Effector memory CD8-positive, alpha-beta T cell (primary cell): ENCODE data around the gene PCNX3.
A peak's percentile ranks its signal among the peaks of the same experiment; 100 is the strongest.

Experiments
- ATAC-seq: fragments of 150-1000 bp; cut with Tn5 transposase; replicated peaks from 2 replicates; pipeline ENCODE4 v1.10.0; 2021; ENCODE audit warnings: mild to moderate bottlenecking, moderate library complexity
- DNase-seq, 3 experiments: peaks; one replicate each; pipeline ENCODE4 v3.0.0; 2021
- H3K27ac Mint-ChIP-seq, 2 donors: one replicate each; pipeline ENCODE4 v1.8.0; 2022; ENCODE audit warnings: mild to moderate bottlenecking in 2 of 2, mixed read lengths in 2 of 2, moderate library complexity in 2 of 2
- H3K27me3 Mint-ChIP-seq, 2 donors: one replicate each; pipeline ENCODE4 v1.8.0; 2022; ENCODE audit warnings: mixed read lengths in 2 of 2
- H3K36me3 Mint-ChIP-seq: one replicate; pipeline ENCODE4 v1.8.0; 2022; ENCODE audit warnings: mild to moderate bottlenecking, moderate library complexity, mixed read lengths; ENCODE audit not compliant: insufficient read depth
- H3K4me1 Mint-ChIP-seq, 2 donors: one replicate each; pipeline ENCODE4 v1.8.0; 2022; ENCODE audit warnings: low read depth in 2 of 2, mixed read lengths in 2 of 2
- H3K4me3 Mint-ChIP-seq, 2 donors: one replicate each; pipeline ENCODE4 v1.8.0; 2022; ENCODE audit warnings: mild to moderate bottlenecking in 2 of 2, mixed read lengths in 2 of 2, moderate library complexity in 2 of 2
- H3K9me3 Mint-ChIP-seq, 2 donors: one replicate each; pipeline ENCODE4 v1.8.0; 2022; ENCODE audit warnings: mixed read lengths in 2 of 2

The PCNX3 gene

DNA sequence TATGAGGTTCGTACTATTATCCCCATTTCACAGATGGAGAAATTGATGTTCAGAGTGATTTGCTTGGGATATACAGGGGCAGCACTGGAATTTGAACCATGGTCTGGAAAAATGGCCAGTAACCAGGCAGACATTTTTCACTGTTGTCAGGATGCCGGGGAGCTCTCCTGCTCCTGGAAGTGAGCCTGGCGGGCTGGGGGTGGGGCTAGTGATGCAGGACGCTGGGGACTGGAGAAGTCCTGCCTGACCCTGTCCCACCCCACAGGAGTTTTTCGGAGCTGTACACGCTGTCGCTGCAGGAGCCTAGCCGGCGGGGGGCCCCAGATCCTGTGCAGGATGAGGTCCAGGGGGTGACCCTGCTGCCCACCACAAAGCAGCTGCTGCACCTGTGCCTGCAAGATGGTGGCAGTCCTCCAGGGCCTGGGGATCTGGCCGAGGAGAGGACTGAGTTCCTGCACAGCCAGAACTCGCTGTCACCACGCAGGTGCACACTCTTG is 33.5 kb downstream of the PCNX3 start:
- Mint-ChIP-seq H3K27me3 (no peaks in the 10 kb centered on the region), H3K4me1 (peaks cover 34 to 39% of the 10 kb centered on the region in 2 donors), H3K36me3 (peaks cover 88% of the 10 kb centered on the region), H3K27ac (peak overlapping the region in 1 of 2 donors; percentile 65), H3K4me3 (no peak overlapping the region), H3K9me3 (no peaks in the 10 kb centered on the region)
- DNase-seq (no peak), ATAC-seq (no peak)

DNA sequence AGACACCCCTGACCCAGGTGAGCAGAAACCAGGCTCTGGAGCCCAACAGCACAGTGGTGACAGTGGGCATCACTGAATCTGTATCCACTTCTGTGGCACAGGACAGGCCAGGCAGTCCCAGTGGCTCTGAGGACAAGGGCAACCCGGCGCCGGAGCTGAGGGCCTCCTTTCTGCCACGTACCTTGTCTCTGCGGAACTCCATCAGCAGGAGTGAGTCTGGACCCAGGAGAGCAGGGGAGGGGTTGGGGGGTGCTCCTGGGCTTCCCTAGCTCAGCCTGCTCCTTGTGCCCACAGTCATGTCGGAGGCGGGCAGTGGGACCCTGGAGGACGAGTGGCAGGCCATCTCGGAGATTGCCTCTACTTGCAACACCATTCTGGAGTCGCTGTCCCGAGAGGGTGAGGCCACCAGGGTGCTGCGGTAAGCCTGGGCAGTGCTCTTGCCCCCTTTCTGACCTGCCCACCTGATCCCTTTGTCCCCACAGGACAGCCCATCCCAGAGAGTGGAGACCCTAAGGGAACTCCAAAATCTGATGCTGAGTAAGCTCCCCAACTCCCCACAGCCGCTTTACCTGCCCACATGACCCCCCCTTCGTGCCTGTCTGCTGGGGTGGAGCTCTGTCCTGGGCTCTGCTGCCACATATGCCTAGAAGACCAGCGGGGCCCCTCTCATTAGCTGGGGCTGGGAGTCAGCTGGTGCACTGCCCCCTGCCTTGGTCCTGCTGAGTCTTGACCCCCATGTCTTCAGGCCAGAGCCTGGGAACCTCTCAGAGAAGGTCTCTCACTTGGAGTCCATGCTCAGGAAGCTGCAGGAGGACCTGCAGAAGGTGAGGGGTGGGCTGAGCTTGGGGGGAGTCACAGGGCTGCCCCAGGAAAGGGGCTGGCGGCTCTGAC is 34.3 kb downstream of the PCNX3 start:
- Mint-ChIP-seq H3K27me3 (no peaks in the 10 kb centered on the region), H3K9me3 (no peaks in the 10 kb centered on the region), H3K36me3 (peaks cover 88% of the 10 kb centered on the region), H3K4me3 (peak overlapping the region in 1 of 2 donors; percentile 27), H3K4me1 (peaks cover 34 to 35% of the 10 kb centered on the region in 2 donors), H3K27ac (peak overlapping the region; percentile 96 to 97)
- ATAC-seq: no peak
- no peak for DNase-seq

GRCh38 chr11:65650547-65651338 is 35.2 kb downstream of the PCNX3 start:
- no peak for ATAC-seq
- no peaks in the 10 kb centered on the region for H3K9me3 Mint-ChIP-seq
- peaks cover 88% of the 10 kb centered on the region for H3K36me3 Mint-ChIP-seq
- DNase-seq: no peak
- H3K27ac Mint-ChIP-seq: peak overlapping the region; percentile 96 to 97
- H3K4me3 Mint-ChIP-seq: peak overlapping the region in 1 of 2 donors; percentile 27
- no peaks in the 10 kb centered on the region for H3K27me3 Mint-ChIP-seq
- H3K4me1 Mint-ChIP-seq: peaks cover 38% of the 10 kb centered on the region in 2 donors

- no peak for ATAC-seq
- peak overlapping the region; percentile 96 to 97 for H3K27ac Mint-ChIP-seq
- H3K9me3 Mint-ChIP-seq: no peaks in the 10 kb centered on the region
- peak overlapping the region; percentile 74 to 77 for H3K4me3 Mint-ChIP-seq
- peaks cover 88% of the 10 kb centered on the region for H3K36me3 Mint-ChIP-seq
- H3K27me3 Mint-ChIP-seq: no peaks in the 10 kb centered on the region
- peaks cover 39 to 40% of the 10 kb centered on the region in 2 donors for H3K4me1 Mint-ChIP-seq
- DNase-seq: no peak
These were observed 35.7 kb downstream of the PCNX3 start for GRCh38 chr11:65651339-65651588.

DNA sequence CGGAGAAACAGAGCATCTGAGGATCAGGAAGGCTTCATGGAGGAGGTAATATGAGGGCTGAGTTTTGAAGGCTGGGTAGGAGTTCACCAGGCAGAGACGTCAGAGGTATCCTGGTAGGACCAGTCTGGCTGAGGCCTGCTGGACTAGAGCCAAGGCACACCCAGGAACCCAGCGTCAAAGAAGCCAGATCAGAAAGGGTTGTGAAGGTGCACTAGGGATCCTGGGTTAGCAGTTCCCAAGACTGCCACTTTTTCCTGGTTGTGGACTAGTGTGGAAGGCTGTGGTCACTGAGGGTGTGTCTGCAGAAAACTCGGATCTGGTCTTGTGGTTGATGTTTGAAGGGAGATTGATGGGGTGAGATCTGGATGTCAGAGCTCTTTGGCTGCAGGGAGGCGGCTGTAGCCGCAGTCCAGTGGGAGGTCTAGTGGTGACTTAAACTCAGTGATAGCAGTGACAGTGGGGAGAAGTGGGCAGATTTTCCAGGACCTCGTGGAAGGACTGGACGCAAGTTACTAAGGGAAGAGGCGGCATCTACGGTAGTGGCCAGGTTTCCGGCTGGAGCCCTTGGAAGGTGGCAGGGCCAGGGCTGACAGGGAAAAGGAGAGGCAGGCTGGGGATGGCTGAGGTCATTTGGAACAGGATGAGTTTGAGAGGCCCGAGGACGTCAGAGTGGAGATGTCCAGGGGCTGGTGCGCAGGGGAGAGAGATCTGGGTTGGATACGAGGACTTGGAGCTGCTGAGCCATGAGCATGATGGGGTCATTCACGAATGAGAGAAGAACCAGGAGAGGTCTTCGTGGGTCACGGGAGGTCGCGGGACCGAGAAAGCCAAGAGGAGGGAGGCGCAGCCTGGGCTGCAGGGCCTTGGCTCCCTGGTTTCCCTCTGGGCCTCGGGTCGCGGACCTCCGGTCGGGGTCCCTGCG is 36.3 kb downstream of the PCNX3 start:
- Mint-ChIP-seq H3K4me1 (peaks cover 42 to 44% of the 10 kb centered on the region in 2 donors), H3K27ac (peak overlapping the region; percentile 96 to 97), H3K9me3 (no peaks in the 10 kb centered on the region), H3K4me3 (peak overlapping the region; percentile 74 to 77), H3K36me3 (peaks cover 93% of the 10 kb centered on the region), H3K27me3 (no peaks in the 10 kb centered on the region)
- ATAC-seq (no peak), DNase-seq (no peak)

- peaks cover 98% of the 10 kb centered on the region for H3K36me3 Mint-ChIP-seq
- H3K27me3 Mint-ChIP-seq: no peaks in the 10 kb centered on the region
- ATAC-seq (peak; percentile 81), DNase-seq (peak; percentile 93 to 97 (median 96))
- H3K4me3 Mint-ChIP-seq: peak overlapping the region; percentile 74 to 77
- H3K9me3 Mint-ChIP-seq: no peaks in the 10 kb centered on the region
- peak overlapping the region; percentile 96 to 97 for H3K27ac Mint-ChIP-seq
- H3K4me1 Mint-ChIP-seq: peaks cover 46 to 49% of the 10 kb centered on the region in 2 donors
These were observed 37.1 kb downstream of the PCNX3 start for GRCh38 chr11:65652511-65653228.

- Mint-ChIP-seq H3K9me3 (no peaks in the 10 kb centered on the region), H3K4me3 (peak overlapping the region; percentile 74 to 77), H3K27ac (peak overlapping the region; percentile 96 to 97), H3K36me3 (peaks cover 98% of the 10 kb centered on the region), H3K27me3 (no peaks in the 10 kb centered on the region), H3K4me1 (peaks cover 43 to 50% of the 10 kb centered on the region in 2 donors)
- ATAC-seq: no peak
- no peak for DNase-seq
These were observed 38.0 kb downstream of the PCNX3 start for GRCh38 chr11:65653229-65654225.

- Mint-ChIP-seq H3K27me3 (no peaks in the 10 kb centered on the region), H3K9me3 (no peaks in the 10 kb centered on the region), H3K4me3 (peak overlapping the region; percentile 10 to 33), H3K36me3 (peaks cover 98% of the 10 kb centered on the region), H3K4me1 (peaks cover 52 to 57% of the 10 kb centered on the region in 2 donors), H3K27ac (peak overlapping the region; percentile 96 to 97)
- DNase-seq (peak in 1 of 3 experiments; percentile 7), ATAC-seq (no peak)
These were observed 39.1 kb downstream of the PCNX3 start for GRCh38 chr11:65654375-65655349.

DNA sequence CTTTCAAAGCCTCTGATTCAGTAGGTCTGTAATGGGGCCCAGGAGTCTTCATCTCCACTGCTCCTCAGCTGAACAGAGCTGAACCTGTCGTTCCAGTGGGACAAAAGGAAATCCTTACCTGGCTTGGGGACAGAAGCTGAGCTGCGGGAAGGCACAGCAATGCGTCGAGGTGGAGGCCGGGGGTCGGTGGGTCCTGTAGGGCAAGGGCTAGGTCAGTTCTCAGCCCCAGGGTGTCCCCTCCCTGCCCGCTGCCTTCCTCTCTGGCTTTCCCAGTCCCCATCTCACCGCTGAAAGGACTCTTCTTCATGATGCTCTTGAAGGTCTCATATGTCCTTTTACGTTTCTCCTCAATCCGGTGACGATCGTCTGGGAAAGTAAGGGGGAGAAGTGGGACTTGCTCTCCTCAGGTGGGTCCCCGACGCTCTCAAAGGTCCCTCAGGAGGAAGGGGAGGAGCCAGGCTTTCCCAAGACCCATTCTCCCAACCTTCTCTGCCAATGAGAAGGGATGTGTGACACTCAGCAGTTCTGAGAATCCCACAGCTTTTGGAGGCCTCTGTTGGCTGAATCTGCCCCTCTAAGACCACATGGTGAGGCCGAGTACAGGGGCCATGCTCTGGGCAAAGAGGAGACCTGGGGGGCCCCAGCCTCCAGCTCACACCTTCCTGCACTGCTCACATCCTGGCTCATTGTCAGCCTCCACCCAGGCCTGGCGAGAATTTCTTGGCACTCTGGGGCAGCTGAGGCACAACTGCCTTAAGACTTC is 40.2 kb downstream of the PCNX3 start:
- H3K4me3 Mint-ChIP-seq: peak overlapping the region in 1 of 2 donors; percentile 6
- DNase-seq: peak in 1 of 3 experiments; percentile 10
- no peaks in the 10 kb centered on the region for H3K27me3 Mint-ChIP-seq
- no peak for ATAC-seq
- H3K36me3 Mint-ChIP-seq: peaks cover 100% of the 10 kb centered on the region
- peaks cover 58 to 61% of the 10 kb centered on the region in 2 donors for H3K4me1 Mint-ChIP-seq
- no peaks in the 10 kb centered on the region for H3K9me3 Mint-ChIP-seq
- peak overlapping the region; percentile 73 to 97 for H3K27ac Mint-ChIP-seq

GRCh38 chr11:65657426-65657825 is 41.9 kb downstream of the PCNX3 start:
- Mint-ChIP-seq H3K27me3 (no peaks in the 10 kb centered on the region), H3K36me3 (peaks cover 99% of the 10 kb centered on the region), H3K27ac (peak overlapping the region; percentile 8 to 81), H3K9me3 (no peaks in the 10 kb centered on the region), H3K4me3 (peak overlapping the region in 1 of 2 donors; percentile 51), H3K4me1 (peaks cover 46 to 54% of the 10 kb centered on the region in 2 donors)
- DNase-seq (no peak), ATAC-seq (no peak)
